ENCODE data around the gene OR2D2.

DNA sequence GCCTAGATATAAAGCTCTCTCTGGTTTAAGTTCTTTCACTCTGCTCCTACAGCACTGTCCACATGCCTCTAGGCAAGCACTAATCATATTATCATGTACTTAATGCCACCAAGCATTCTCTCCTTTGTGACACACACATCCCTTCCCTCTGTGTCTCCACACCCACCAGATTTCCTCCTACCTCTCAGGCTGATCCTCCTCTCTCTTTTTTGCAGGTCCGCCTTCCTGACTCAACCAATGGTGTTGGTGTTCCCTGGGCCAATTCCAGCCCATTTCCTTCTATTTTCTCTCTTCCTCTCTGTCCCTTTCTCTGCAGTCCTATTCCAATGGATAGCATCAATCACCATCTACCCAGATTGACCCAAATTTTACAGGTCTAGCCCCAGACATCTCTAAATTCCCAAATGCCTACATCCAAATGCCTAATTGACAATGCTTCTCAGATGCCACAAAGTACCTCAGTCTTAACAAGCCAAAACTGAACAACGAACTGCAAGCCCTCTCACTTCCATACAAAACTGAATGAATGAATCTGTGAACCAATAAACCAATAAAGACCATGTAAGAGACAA is 33.4 kb upstream of the OR2D2 start:
- TF ChIP-seq, protein P1, sequence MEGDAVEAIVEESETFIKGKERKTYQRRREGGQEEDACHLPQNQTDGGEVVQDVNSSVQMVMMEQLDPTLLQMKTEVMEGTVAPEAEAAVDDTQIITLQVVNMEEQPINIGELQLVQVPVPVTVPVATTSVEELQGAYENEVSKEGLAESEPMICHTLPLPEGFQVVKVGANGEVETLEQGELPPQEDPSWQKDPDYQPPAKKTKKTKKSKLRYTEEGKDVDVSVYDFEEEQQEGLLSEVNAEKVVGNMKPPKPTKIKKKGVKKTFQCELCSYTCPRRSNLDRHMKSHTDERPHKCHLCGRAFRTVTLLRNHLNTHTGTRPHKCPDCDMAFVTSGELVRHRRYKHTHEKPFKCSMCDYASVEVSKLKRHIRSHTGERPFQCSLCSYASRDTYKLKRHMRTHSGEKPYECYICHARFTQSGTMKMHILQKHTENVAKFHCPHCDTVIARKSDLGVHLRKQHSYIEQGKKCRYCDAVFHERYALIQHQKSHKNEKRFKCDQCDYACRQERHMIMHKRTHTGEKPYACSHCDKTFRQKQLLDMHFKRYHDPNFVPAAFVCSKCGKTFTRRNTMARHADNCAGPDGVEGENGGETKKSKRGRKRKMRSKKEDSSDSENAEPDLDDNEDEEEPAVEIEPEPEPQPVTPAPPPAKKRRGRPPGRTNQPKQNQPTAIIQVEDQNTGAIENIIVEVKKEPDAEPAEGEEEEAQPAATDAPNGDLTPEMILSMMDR (IDR thresholded peaks at IDR 0.05) = no peak
- no peak for TF ChIP-seq POLR2A (IDR thresholded peaks at IDR 0.05)

Data from esophagus squamous epithelium (tissue), 4 donors.